ENCODE results near the gene XPC.

Gene XPC

DNA sequence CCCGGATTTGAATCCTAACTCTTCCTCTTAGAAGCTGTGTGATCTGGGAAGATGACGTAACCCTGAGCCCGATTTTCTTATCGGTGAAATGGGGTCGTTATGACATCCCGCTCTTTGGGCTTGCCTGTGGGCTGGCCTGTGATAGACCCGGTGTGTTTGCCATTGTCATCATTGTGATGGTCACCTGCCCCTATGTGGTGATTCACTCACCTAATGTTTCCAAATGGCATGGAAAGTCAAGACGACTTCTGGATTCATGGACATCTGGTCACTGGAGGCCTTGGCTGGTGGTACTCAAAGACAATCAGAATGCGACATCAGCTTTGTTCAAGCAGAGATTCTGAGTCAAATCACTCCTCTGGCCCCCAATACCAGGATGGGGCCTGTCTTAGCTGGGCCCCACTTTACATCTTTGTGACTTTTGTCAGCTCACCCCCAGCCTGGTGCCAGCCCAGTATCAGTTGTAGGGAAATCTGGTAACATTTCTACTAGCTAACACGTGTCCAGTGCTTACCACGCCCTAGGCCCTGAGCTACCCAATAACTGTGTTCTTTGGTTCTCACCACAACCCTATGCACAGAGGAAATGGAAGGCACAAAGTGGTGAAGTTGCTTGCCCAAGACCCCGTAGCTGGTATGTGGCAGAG is 50.8 kb downstream of the XPC start:
- no peaks in the 10 kb centered on the region for H3K9me3 ChIP-seq
- H3K4me3 ChIP-seq (ENCODE audit: low read depth in 1 of 2, low read length in 1 of 2), result no peak overlapping the region
- H3K4me1 ChIP-seq (ENCODE audit: control insufficient read depth in 1 of 2, insufficient read depth in 1 of 2, low read depth in 1 of 2, low read length in 1 of 2), result peaks cover 28 to 31% of the 10 kb centered on the region in 2 experiments
- TF ChIP-seq, protein P1, sequence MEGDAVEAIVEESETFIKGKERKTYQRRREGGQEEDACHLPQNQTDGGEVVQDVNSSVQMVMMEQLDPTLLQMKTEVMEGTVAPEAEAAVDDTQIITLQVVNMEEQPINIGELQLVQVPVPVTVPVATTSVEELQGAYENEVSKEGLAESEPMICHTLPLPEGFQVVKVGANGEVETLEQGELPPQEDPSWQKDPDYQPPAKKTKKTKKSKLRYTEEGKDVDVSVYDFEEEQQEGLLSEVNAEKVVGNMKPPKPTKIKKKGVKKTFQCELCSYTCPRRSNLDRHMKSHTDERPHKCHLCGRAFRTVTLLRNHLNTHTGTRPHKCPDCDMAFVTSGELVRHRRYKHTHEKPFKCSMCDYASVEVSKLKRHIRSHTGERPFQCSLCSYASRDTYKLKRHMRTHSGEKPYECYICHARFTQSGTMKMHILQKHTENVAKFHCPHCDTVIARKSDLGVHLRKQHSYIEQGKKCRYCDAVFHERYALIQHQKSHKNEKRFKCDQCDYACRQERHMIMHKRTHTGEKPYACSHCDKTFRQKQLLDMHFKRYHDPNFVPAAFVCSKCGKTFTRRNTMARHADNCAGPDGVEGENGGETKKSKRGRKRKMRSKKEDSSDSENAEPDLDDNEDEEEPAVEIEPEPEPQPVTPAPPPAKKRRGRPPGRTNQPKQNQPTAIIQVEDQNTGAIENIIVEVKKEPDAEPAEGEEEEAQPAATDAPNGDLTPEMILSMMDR (IDR thresholded peaks at IDR 0.05), result no peak
- H3K36me3 ChIP-seq, result peaks cover 55% of the 10 kb centered on the region
- peak overlapping the region; percentile 18 for H3K27ac ChIP-seq
- H3K27me3 ChIP-seq, result no peaks in the 10 kb centered on the region

DNA sequence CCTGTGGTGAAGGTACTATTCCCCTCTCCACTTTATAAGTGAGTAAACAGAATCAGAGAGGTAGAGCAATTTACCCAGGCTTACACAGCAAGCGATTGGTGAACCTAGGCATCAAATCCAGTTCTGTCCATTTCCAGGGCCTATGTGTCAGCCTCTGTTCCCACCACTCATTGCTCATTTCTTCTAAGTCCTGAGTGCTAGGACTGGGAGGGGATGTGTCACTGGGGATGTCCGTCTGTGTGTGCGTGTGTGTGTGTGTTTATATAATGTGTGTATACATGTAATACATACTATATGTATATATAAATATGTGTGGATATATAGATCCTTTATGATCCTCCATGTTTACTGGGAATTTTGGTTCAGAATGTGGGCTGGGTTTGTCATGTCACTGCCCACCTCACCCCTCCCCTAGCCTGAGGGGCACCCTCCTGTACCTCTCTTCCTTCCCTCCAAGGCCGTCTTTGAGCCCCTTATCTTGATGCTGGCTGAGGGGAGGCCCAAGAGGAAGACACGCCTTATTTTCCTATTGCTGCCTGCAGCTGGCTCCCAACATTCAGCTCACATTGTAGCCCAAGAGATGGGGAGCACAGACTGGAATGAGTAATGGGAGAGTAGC is 51.4 kb downstream of the XPC start:
- TF ChIP-seq, protein P1 (IDR thresholded peaks at IDR 0.05), result no peak
- no peaks in the 10 kb centered on the region for H3K9me3 ChIP-seq
- H3K4me3 ChIP-seq (ENCODE audit: low read depth in 1 of 2, low read length in 1 of 2), result peak overlapping the region in 1 of 2 experiments; percentile 97
- no peaks in the 10 kb centered on the region for H3K27me3 ChIP-seq
- peaks cover 49% of the 10 kb centered on the region for H3K36me3 ChIP-seq
- H3K27ac ChIP-seq, result no peak overlapping the region
- H3K4me1 ChIP-seq (ENCODE audit: control insufficient read depth in 1 of 2, insufficient read depth in 1 of 2, low read depth in 1 of 2, low read length in 1 of 2), result peaks cover 28 to 31% of the 10 kb centered on the region in 2 experiments

DNA sequence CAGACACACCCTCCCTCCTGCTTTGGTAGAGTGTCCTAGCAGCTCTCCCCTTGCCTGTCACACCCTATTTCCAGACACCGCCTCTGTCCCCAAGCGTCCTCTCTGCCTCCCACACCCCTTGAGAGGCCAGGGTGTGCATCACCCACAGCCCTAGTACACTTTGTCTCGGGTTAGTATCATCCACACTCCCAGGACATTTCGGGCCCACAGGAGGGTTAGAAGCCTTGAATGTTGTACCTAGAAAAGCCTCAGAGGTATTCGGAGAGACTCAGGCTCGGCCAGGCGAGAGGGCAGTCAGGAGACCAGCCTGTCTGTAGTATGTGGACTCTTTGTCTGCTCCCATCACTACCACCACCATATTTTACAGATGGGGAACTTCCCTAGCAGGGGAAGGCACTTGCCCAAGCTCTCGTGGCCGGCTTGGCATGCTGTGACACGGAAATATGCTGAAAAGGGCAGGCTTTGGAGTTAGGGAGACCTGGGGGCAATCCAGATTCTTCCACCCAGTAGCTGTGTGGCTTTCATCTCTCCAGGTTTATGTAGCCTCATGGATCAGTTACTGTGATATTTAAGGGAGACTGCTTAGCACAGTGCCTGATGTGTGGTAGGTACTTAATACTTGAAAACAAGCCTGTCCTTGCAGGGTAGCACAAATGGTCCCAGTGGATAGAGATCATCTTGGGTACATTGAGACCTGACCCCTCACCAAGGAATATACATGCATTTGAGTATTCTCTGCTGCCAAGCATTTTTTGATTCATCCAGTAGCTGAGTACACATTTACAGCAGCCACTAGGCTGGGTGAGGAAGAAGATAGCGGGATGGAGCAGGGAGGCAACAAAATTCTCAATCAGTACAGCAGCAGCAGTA is 52.1 kb downstream of the XPC start:
- Histone ChIP-seq H3K27ac (peak overlapping the region; percentile 85), H3K27me3 (no peaks in the 10 kb centered on the region), H3K36me3 (peaks cover 41% of the 10 kb centered on the region), H3K4me3 (ENCODE audit: low read depth in 1 of 2, low read length in 1 of 2) (peak overlapping the region; percentile 96 to 97), H3K9me3 (no peaks in the 10 kb centered on the region), H3K4me1 (ENCODE audit: control insufficient read depth in 1 of 2, insufficient read depth in 1 of 2, low read depth in 1 of 2, low read length in 1 of 2) (peaks cover 28 to 31% of the 10 kb centered on the region in 2 experiments)
- TF ChIP-seq, protein P1 (IDR thresholded peaks at IDR 0.05), result no peak

DNA sequence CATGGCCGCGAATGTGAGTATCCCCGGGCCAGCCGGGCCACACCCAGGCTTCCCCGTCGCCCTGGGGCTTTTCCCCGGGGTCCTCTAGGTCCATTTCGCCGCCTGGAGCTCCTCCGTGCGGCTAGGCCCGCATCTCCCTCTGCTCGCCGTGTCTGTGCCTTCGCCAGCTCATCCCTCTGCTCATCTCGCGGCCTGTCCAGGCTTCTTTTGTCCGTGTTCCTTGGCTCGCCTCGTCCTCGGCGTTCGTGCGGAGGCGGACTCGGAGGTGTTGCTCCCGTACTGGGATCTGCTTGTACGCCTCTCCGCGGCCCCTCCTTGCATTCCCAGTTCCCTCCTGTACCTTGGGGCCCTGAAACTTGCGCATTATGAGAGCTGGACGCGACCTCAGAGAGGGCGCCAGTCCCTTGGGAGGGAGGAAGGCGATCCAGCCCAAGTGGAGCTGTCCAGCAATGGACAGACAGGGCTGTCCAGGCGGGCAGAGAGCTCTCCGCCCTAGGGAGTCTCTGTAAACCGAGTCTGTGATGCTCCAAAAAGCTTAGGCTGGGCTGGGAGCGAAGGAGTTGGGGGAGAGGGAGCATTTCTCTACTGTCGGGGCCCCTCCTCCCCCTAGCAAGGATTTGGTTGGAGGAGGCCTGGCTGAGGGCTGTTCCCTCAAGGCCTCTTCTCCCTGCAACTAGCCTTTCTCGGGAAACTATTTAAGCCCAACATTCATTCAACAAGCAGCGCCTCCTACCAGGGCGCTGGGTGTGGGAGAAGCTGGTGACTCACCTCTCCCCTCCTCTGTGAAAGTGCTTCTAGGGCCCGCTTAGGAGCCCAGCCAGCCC is 53.0 kb downstream of the XPC start:
- TF ChIP-seq, protein P1 (IDR thresholded peaks at IDR 0.05), result no peak
- H3K4me1 ChIP-seq (ENCODE audit: control insufficient read depth in 1 of 2, insufficient read depth in 1 of 2, low read depth in 1 of 2, low read length in 1 of 2), result peaks cover 28 to 31% of the 10 kb centered on the region in 2 experiments

DNA sequence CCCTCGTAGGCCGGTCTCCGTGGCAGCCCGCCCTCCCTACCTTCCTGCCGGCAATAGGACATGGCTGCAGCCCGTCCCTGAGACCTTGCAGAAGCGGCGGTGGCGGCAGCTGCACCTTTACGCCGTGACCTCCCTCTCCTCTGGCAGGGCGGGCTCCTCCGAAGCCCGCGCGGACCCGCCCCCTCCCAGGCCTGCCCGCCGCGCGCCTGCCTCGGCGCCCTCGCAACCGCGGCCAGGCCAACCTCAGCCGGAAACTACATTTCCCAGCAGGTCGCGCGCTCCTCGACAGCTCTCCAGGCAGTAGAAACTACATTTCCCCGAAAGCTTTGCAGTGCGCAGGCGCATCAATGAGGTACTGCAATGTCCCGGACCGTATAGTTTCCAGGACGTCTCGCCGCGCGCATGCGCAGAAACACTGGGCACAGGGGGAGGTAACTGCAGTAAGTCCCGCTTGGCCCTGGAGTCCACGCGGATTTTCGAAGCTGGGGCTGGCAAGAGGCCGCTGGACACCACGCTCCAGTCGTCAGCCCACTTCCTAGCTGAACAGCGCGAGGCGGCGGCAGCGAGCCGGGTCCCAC is 53.7 kb downstream of the XPC start, which contains the start of the genes CHCHD4 and TMEM43:
Gene CHCHD4, minus strand, starts transcription at position 256 of the 578 bp plus-strand sequence. Its CDS starts 194 bp downstream, at position 62.
Gene TMEM43, plus strand, starts transcription at position 438 of the 578 bp plus-strand sequence. CDS start 142 bp downstream, outside the sequence.
- no peaks in the 10 kb centered on the region for H3K9me3 ChIP-seq
- peak within 1 kb of the TSS; percentile 96 to 97 for H3K4me3 ChIP-seq (ENCODE audit: low read depth in 1 of 2, low read length in 1 of 2)
- TF ChIP-seq, protein P1 (IDR thresholded peaks at IDR 0.05), result peak; percentile 56
- H3K27me3 ChIP-seq, result no peaks in the 10 kb centered on the region
- peak within 1 kb of the TSS; percentile 85 for H3K27ac ChIP-seq
- peaks cover 28 to 31% of the 10 kb centered on the region in 2 experiments for H3K4me1 ChIP-seq (ENCODE audit: control insufficient read depth in 1 of 2, insufficient read depth in 1 of 2, low read depth in 1 of 2, low read length in 1 of 2)
- H3K36me3 ChIP-seq, result peaks cover 26% of the 10 kb centered on the region

More for the DNA sequence above, 53.0 kb downstream of the XPC start:
- Histone ChIP-seq H3K9me3 (no peaks in the 10 kb centered on the region), H3K4me3 (ENCODE audit: low read depth in 1 of 2, low read length in 1 of 2) (peak overlapping the region; percentile 96 to 97), H3K27ac (peak overlapping the region; percentile 85), H3K27me3 (no peaks in the 10 kb centered on the region), H3K36me3 (peaks cover 33% of the 10 kb centered on the region)

Measured in neutrophil (primary cell).